HEK293 (cell line): ENCODE data around the gene GDF2.

Experiments
- BCL11B ChIP-seq: fragments of 450-650 bp; formaldehyde crosslinking; IDR thresholded peaks from 2 replicates; pipeline ENCODE4 v1.5.1; 2016; ENCODE audit warnings: low read depth, missing biosample characterization, missing genetic modification characterization
- CTCF ChIP-seq: fragments of 450-650 bp; formaldehyde crosslinking; IDR thresholded peaks from 2 replicates; pipeline ENCODE4 v1.5.1; 2016; ENCODE audit warnings: missing biosample characterization, missing genetic modification characterization
- PRDM10 ChIP-seq: fragments of 450-650 bp; formaldehyde crosslinking; IDR thresholded peaks from 2 replicates; pipeline ENCODE4 v1.5.1; 2016; ENCODE audit warnings: missing biosample characterization, missing genetic modification characterization
- ZBTB49 ChIP-seq: fragments of 450-650 bp; formaldehyde crosslinking; IDR thresholded peaks from 2 replicates; pipeline ENCODE4 v1.5.1; 2016; ENCODE audit warnings: missing biosample characterization, missing genetic modification characterization, low read depth
- ZNF10 ChIP-seq: fragments of 450-650 bp; formaldehyde crosslinking; IDR thresholded peaks from 2 replicates; pipeline ENCODE4 v1.5.1; 2017; ENCODE audit warnings: missing biosample characterization, missing genetic modification characterization

- TF ChIP-seq CTCF (tag by site-specific recombination) = no peak
- no peak for TF ChIP-seq ZNF10 (tag by site-specific recombination)
- no peak for TF ChIP-seq ZBTB49 (tag by site-specific recombination)
- no peak for TF ChIP-seq PRDM10
- TF ChIP-seq BCL11B (tag by site-specific recombination) = no peak
Measured at GRCh38 chr10:47305566-47305965, 16.7 kb upstream of the GDF2 start.
